SK-N-SH treated with all-trans-retinoic acid at 6 μM for 48 hours (cell line): Measurements from ENCODE around the gene GPC3.

Source experiments
- ARNTL ChIP-seq: fragments of 450-650 bp; formaldehyde crosslinking; IDR thresholded peaks from 2 replicates; pipeline ENCODE4 v1.5.0; 2020; ENCODE audit warnings: low read depth, mild to moderate bottlenecking, moderate library complexity, borderline replicate concordance
- ZNF8 ChIP-seq: fragments of 450-650 bp; formaldehyde crosslinking; IDR thresholded peaks from 2 replicates; pipeline ENCODE4 v1.5.0; 2020; ENCODE audit warnings: mild to moderate bottlenecking, moderate library complexity
- TF ChIP-seq, protein P1 (sequence below): fragments of 250-450 bp; sonication (Bioruptor Pico); IDR thresholded peaks from 2 replicates; pipeline ENCODE4 v1.8.0; 2020; ENCODE audit warnings: mild to moderate bottlenecking, moderate library complexity, borderline replicate concordance

DNA sequence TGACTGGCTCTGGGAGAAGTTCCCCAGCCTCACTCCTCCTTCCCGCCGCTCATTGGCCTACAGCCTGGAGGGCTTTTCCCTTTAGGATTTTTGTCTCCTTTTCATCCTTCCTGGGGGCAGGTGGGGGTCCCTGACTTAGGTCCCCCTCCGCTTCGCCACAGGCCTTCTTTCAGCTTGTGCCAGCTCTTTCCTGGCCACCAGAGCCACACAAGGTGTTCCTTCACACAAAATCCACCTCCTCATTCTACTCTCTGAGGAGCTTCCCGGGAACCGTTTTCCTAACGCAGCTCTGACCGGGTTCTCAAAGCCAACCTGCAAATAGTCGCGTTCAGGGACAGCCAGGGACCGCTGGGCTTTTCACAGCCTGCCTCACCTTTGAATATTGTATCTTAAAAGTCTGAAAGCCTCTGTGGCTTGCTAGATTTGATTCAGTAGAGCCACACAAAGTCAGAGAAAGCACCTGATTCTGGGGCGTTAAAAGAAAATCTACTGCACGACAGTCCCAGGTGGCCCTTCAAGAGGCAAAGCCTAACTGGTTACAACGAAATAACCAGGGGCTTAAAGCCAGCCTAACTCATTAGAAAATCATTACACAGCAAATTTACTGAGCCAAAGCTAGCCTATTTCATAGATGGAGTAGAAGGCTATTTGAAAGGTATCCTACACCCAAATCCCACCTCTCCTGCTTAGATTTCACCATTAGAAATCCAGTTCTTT is 731 bp upstream of the GPC3 start:
- TF ChIP-seq, protein P1, sequence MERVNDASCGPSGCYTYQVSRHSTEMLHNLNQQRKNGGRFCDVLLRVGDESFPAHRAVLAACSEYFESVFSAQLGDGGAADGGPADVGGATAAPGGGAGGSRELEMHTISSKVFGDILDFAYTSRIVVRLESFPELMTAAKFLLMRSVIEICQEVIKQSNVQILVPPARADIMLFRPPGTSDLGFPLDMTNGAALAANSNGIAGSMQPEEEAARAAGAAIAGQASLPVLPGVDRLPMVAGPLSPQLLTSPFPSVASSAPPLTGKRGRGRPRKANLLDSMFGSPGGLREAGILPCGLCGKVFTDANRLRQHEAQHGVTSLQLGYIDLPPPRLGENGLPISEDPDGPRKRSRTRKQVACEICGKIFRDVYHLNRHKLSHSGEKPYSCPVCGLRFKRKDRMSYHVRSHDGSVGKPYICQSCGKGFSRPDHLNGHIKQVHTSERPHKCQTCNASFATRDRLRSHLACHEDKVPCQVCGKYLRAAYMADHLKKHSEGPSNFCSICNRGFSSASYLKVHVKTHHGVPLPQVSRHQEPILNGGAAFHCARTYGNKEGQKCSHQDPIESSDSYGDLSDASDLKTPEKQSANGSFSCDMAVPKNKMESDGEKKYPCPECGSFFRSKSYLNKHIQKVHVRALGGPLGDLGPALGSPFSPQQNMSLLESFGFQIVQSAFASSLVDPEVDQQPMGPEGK (CRISPR knock-in tag) = no peak
- TF ChIP-seq ARNTL (no peak), ZNF8 (CRISPR knock-in tag) (no peak)
